ENCODE data around the gene ETNK2.
"Not testable (repeated sequence)": the region's sequence is repeated elsewhere in the genome, so short reads cannot be mapped to it uniquely, and the experiment has no call there.

Gene ETNK2

GRCh38 chr1:204125759-204126351 is 26.0 kb downstream of the ETNK2 start:
- no peak for DNase-seq

- no peak for DNase-seq
Observed at GRCh38 chr1:204124639-204125038, 27.2 kb downstream of the ETNK2 start.

- DNase-seq: no peak
Observed at GRCh38 chr1:204123376-204123775, 28.5 kb downstream of the ETNK2 start.

- no peak for DNase-seq
Observed at GRCh38 chr1:204121840-204122555, 29.8 kb downstream of the ETNK2 start.

DNA sequence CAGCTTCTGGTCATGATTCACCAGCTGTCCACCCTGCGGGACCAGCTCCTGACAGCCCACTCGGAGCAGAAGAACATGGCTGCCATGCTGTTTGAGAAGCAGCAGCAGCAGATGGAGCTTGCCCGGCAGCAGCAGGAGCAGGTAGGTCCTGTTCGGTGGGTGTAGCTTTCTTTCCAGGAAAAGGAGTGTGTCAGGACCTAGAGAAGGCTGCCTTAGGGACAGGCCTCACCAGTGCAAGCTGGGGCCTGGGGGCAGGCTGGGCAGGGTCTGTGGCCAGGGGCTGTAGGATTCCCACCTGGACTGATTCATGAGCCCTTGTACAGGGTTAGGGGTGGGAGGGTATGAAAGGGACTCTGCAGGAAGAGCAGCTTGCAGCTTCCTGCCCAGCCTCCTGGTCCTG is 35.3 kb downstream of the ETNK2 start:
- no peak for DNase-seq

GRCh38 chr1:204115116-204115515 is 36.7 kb downstream of the ETNK2 start:
- no peak for DNase-seq

DNA sequence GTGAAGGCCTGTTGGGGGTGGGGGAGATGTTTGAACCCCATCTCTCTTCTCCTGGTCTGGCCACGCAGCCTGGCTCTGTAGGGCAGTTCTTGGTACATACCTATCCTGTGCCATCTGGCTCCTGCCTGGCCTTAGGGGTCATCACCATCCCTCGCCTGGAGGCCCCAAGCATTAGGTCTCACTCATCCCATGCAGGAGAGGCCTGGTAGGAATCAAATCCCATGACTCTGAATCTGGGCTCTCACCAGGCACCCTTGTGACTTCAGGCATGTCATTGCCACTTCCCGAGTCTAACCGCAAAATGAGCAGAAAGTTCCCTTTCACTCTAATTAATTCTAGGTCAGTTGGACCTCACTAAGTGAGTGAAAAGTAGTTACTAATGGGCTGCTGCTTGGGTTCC is 37.2 kb downstream of the ETNK2 start:
- no peak for DNase-seq

DNA sequence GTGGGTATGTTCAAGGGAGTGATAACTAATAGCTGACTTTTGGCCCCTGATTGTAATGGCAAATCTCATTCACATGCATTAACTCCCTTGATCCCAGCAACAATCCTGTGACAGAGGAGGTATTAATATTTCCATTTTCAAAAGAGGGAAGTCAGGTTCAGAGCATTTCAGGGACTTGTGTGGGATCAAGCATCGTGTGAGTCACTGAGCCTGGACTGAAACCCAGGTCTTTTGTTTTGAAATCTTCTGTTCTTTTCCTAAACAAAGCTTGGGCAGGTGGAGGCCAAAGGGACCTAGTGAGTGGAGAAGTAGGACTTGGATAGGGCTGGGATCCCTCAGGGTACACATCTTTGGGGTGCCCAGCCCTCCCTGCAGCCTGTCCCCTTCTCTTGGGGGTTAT is 37.9 kb downstream of the ETNK2 start:
- DNase-seq: no peak

GRCh38 chr1:204112876-204113730 is 38.7 kb downstream of the ETNK2 start:
- no peak for DNase-seq

GRCh38 chr1:204110894-204111633 is 40.8 kb downstream of the ETNK2 start:
- no peak for DNase-seq

DNA sequence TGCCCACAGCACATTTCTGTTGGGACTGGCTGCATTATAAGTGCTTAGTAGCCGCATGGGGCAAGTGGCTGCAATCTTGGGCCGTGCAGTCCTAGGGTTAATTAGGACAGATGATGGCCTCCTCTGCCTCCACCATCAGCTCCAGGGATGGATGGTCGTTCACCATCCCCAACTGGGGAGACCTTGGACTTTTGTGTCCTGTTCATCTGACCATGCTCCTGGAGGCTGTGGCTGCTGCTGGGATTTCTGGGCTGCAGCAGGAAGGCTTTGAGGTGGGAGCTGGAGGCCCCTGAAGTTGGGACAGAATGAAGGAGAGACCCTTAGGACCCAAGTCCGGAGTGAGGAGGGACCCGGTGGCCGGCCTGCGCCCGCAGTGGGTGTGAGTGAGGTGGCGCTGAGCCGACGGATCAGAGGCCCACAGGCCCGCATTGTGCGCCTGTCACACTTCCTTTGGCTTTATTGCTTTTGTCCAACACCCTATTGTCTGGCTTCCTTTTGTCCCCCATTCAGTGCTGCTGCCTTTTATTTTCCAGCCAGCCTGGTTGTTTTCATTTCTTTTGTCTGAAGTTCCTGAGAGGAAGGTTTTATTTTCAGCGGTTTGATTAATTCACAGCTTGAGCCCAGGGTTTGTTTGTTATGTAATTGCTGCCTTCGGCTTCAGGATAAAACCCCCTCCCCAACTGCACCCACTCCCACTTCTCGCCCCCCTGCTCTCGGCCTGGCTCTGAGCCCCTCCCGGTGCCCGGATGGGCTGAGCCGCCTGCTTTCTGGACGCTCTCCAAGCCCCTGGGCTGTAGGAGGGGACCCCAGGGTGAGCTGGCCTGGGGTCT is 43.3 kb downstream of the ETNK2 start:
- no peak for DNase-seq

DNA sequence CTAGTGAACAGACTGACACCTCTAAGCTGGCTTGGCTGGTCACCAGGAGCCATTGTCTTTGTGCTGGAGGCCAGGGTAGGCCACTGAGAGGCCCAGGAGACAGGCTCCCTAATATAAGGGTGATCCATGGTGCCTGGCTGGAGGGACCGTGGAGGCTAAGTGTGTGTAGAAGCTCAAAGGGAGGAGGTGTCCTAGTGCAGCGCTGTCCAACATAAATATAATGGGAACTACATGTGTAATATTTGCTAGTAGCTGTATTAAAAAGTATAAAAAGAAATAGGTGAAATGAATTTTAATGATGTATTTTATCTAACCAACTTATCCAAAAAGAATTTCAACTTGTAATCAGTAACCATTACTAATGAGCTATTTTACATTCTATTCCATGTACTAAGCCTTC is 44.0 kb downstream of the ETNK2 start:
- DNase-seq: no peak

DNA sequence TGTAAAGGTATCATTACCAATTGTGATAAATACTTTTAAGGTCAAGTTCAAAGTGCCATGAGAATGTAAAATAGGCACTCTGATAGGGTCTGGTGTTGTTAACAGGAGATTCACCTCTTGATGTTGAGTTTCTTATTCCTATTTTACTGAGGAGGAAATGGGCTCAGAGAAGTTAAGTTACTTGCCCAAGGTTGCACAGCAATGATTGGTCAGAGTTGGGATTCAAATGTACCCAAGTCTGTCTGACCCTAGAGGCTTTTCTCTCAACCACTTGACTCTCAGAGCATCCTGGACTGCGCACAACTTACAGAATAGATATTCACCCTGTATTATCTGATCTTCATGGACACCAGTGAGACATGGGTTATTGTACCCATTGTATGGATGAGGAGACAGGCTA is 45.0 kb downstream of the ETNK2 start:
- DNase-seq: no peak

DNA sequence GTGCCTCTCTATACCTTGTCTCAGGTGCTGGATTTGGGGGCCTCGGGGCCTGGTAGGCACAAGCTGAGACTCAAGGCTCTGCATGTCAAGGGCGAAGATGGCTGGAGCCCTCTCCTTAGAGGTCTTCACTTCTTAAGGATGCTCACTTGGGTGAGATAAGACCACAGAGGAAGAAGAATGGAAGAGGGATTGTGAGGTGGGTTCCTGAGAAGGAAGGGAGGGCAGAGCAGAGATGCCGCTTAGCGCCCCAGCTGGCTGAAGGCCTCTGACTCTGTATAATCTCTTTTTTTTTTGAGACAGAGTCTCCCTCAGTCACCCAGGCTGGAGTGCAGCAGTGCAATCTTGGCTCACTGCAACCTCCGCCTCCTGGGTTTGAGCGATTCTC is 46.7 kb downstream of the ETNK2 start:
- DNase-seq: no peak

- DNase-seq: peak; percentile 36
Observed at GRCh38 chr1:204104331-204105130, 47.3 kb downstream of the ETNK2 start.

DNA sequence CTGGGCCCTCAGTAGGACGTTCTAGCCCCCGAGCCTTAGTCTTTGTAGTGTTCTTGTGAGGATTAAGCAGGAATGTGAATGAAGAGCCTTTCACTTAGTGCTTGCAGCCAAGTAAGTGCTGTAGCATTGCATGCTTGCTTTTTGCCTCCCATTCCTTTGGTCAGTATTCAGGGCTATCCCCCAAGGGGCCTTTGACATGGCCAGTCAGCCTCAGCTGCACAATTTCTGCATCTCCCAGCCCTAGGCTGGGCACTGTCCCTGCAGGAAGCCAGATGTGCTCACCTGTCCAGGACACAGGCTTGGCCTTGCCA is 48.5 kb downstream of the ETNK2 start:
- no peak for DNase-seq

- no peak for DNase-seq
Observed at GRCh38 chr1:204102739-204103430, 49.0 kb downstream of the ETNK2 start.

DNA sequence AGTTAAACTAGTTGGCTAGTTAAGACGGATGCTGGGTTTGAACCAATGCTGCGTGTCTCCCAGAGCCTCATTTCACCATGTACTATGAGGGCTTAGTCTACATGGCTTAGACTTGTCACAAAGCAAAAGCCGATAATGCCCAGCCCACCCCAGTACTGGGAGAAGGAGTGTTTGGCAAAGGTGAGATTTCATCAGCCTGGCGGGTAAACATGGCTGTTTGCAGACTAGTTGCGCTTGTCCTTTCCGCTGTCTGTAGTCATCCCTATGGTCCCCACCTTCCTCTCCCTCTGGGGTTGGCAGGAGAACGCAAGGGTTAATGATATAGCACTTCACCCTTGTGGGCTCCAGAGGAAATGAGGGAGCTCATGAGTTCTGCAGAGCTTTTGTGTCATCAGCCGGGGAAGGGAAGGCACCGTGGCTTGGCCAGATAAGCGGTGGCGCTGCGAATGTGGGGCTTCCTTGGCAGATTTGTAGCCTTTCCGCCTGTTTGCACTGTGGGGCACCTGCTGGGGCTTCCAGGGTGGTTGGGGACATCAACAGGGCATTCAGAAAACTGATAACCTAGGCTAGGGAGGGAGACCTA is 49.7 kb downstream of the ETNK2 start:
- DNase-seq: peak; percentile 11

GRCh38 chr1:204099754-204100153 is 52.1 kb downstream of the ETNK2 start:
- not testable (repeated sequence) for DNase-seq

DNA sequence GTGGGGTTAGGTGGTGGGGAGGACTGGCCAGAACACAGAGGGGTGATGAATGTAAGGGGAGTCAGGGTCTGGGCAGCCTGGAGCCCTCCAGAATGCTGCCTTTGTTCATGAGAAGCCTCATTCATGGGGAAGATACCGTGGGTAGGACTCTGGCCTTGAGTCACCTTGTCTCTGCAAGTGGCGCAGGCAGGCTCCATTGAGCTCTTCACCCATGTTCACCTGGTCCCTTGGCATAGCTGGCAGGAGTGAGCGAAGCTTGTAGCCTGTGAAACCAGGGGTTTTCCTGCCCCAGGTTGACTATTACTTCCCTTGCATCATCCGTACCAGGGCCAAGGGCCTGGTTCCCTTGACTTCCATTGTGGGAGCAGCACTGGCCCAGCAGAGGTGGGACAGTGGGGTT is 53.2 kb downstream of the ETNK2 start:
- no peak for DNase-seq

GRCh38 chr1:204096931-204097330 is 54.9 kb downstream of the ETNK2 start:
- DNase-seq: no peak

Measured in CD4-positive, alpha-beta T cell treated with Interleukin-21 for 1 hour (primary cell).